Skin of body (tissue), 2 donors: Measurements from ENCODE around the gene SLC2A9. TPM values are rescaled to one million over a fixed set of nuclear protein-coding genes. Genes with fewer than 3 reads are reported as not detected.

Source experiments
- DNase-seq: peaks from one replicate; lab custom pipeline; 2025; lab: John Stamatoyannopoulos, UW
- total RNA-seq: library from RNA; depleted of rRNA; stranded (reverse); fragments of >200 nt; gene quantifications from one replicate; pipeline ENCODE4 v1.2.3, GENCODE V29; 2014

The SLC2A9 gene
- 5.0 TPM for total RNA-seq

- DNase-seq, result no peak
These were observed at the start of gene SLC2A9 for GRCh38 chr4:10020871-10021652. SLC2A9 (minus strand) TSS chr4:10021497; CDS start chr4:10021429, 68 bp downstream.

GRCh38 chr4:10069075-10069642 lies 47.9 kb upstream of the SLC2A9 start:
- no peak for DNase-seq

- DNase-seq, result no peak
These were observed 45.7 kb upstream of the SLC2A9 start for GRCh38 chr4:10066670-10067651.

GRCh38 chr4:10066206-10066605 lies 44.9 kb upstream of the SLC2A9 start:
- DNase-seq, result no peak

GRCh38 chr4:10063544-10064300 lies 42.4 kb upstream of the SLC2A9 start:
- DNase-seq, result peak; percentile 10

GRCh38 chr4:10061650-10062415 lies 40.5 kb upstream of the SLC2A9 start:
- no peak for DNase-seq

- no peak for DNase-seq
These were observed 37.1 kb upstream of the SLC2A9 start for GRCh38 chr4:10058371-10058770.

GRCh38 chr4:10057023-10057395 lies 35.7 kb upstream of the SLC2A9 start:
- DNase-seq, result no peak

GRCh38 chr4:10056334-10057022 lies 35.2 kb upstream of the SLC2A9 start:
- DNase-seq, result no peak

GRCh38 chr4:10055871-10056270 lies 34.6 kb upstream of the SLC2A9 start:
- no peak for DNase-seq

- DNase-seq, result no peak
These were observed 33.3 kb upstream of the SLC2A9 start for GRCh38 chr4:10054571-10055041.

GRCh38 chr4:10053635-10054453 lies 32.5 kb upstream of the SLC2A9 start:
- no peak for DNase-seq

GRCh38 chr4:10051517-10052135 lies 30.3 kb upstream of the SLC2A9 start:
- DNase-seq, result no peak

GRCh38 chr4:10050721-10051120 lies 29.4 kb upstream of the SLC2A9 start:
- DNase-seq, result no peak

GRCh38 chr4:10050261-10050661 lies 29.0 kb upstream of the SLC2A9 start:
- DNase-seq, result no peak

GRCh38 chr4:10048941-10049697 lies 27.8 kb upstream of the SLC2A9 start:
- DNase-seq, result no peak

GRCh38 chr4:10047967-10048366 lies 26.7 kb upstream of the SLC2A9 start:
- no peak for DNase-seq

GRCh38 chr4:10046471-10046870 lies 25.2 kb upstream of the SLC2A9 start:
- DNase-seq, result no peak
